GM06990 (cell line): ENCODE measurements around the gene PPP1R12A.

ENCODE experiments used
- DNase-seq: peaks from one replicate; pipeline ENCODE4 v3.0.0-alpha.2; 2011; ENCODE audit not compliant: insufficient read length; ENCODE audit errors: extremely low read depth
- H3K27me3 ChIP-seq: replicated peaks from 2 replicates; pipeline ENCODE4 v1.6.0; 2011; ENCODE audit warnings: low read length; ENCODE audit not compliant: control insufficient read depth, insufficient read depth
- H3K36me3 ChIP-seq: 2 replicates; pipeline ENCODE4 v1.5.1; 2011; ENCODE audit warnings: low read length; ENCODE audit not compliant: control insufficient read depth, insufficient read depth
- H3K4me3 ChIP-seq: replicated peaks from 2 replicates; pipeline ENCODE4 v1.5.1; 2011; ENCODE audit warnings: low read depth, mild to moderate bottlenecking, control low read depth, low read length
- TF ChIP-seq, protein P1 (sequence below): IDR thresholded peaks from 2 replicates; pipeline ENCODE4 v1.5.1; 2011; ENCODE audit warnings: low read length, control low read depth, mild to moderate bottlenecking, inconsistent platforms; ENCODE audit not compliant: insufficient read depth, poor library complexity, severe bottlenecking

Gene PPP1R12A

GRCh38 chr12:79858518-79858917, 76.4 kb downstream of the PPP1R12A start:
- peaks cover 2% of the 10 kb centered on the region; the same call in 1 of the 2 replicates for H3K36me3 ChIP-seq
- TF ChIP-seq, protein P1, sequence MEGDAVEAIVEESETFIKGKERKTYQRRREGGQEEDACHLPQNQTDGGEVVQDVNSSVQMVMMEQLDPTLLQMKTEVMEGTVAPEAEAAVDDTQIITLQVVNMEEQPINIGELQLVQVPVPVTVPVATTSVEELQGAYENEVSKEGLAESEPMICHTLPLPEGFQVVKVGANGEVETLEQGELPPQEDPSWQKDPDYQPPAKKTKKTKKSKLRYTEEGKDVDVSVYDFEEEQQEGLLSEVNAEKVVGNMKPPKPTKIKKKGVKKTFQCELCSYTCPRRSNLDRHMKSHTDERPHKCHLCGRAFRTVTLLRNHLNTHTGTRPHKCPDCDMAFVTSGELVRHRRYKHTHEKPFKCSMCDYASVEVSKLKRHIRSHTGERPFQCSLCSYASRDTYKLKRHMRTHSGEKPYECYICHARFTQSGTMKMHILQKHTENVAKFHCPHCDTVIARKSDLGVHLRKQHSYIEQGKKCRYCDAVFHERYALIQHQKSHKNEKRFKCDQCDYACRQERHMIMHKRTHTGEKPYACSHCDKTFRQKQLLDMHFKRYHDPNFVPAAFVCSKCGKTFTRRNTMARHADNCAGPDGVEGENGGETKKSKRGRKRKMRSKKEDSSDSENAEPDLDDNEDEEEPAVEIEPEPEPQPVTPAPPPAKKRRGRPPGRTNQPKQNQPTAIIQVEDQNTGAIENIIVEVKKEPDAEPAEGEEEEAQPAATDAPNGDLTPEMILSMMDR, result no peak
- DNase-seq, result no peak
- H3K27me3 ChIP-seq, result no peaks in the 10 kb centered on the region
- H3K4me3 ChIP-seq, result no peak overlapping the region

GRCh38 chr12:79857675-79858074, 77.2 kb downstream of the PPP1R12A start:
- TF ChIP-seq, protein P1, result no peak
- no peak for DNase-seq
- peaks cover 2% of the 10 kb centered on the region; the same call in 1 of the 2 replicates for H3K36me3 ChIP-seq
- H3K4me3 ChIP-seq, result no peak overlapping the region
- no peaks in the 10 kb centered on the region for H3K27me3 ChIP-seq

- Histone ChIP-seq H3K27me3 (no peaks in the 10 kb centered on the region), H3K36me3 (no peaks in the 10 kb centered on the region), H3K4me3 (no peak overlapping the region)
- TF ChIP-seq, protein P1, result no peak
- no peak for DNase-seq
Observed at GRCh38 chr12:79850610-79851299, 84.1 kb downstream of the PPP1R12A start.

- TF ChIP-seq, protein P1, result no peak
- Histone ChIP-seq H3K4me3 (no peak overlapping the region), H3K36me3 (peaks cover 5% of the 10 kb centered on the region), H3K27me3 (no peaks in the 10 kb centered on the region)
- DNase-seq, result no peak
Observed at GRCh38 chr12:79848339-79848738, 86.6 kb downstream of the PPP1R12A start.

GRCh38 chr12:79847417-79847816, 87.5 kb downstream of the PPP1R12A start:
- H3K27me3 ChIP-seq, result no peaks in the 10 kb centered on the region
- peaks cover 5% of the 10 kb centered on the region for H3K36me3 ChIP-seq
- TF ChIP-seq, protein P1, result no peak
- no peak overlapping the region for H3K4me3 ChIP-seq
- DNase-seq, result no peak
